CD4-positive, alpha-beta T cell (primary cell): ENCODE results near the gene CASKIN1. TPM values are rescaled to one million over a fixed set of nuclear protein-coding genes. Genes with fewer than 3 reads are reported as not detected.

Source experiments
- ATAC-seq: fragments of 200-7000 bp; cut with Tn5 transposase; one replicate; pipeline ENCODE4 v1.10.0; 2022; ENCODE audit warnings: mild to moderate bottlenecking; ENCODE audit not compliant: poor library complexity
- CTCF ChIA-PET: fragments of 350-600 bp; sonication (Branson Sonifier 250); formaldehyde crosslinking; loops from one replicate; lab custom pipeline; 2021; ENCODE audit warnings: antibody characterized with exemption, inconsistent platforms; lab: Charles Lee
- POLR2A ChIA-PET: fragments of 350-600 bp; sonication (Branson Sonifier 250); formaldehyde crosslinking; loops from one replicate; lab custom pipeline; 2021; ENCODE audit warnings: antibody characterized with exemption, inconsistent platforms; lab: Charles Lee
- DNase-seq, 14 experiments: peaks; one replicate each; pipeline ENCODE4 v3.0.0-alpha.2; 2013 to 2020; ENCODE audit warnings: mixed read lengths in 2 of 14
- H3K27ac ChIP-seq, 2 donors: one replicate each; pipeline versions ENCODE4 v1.5.1 to v1.7.0; 2013; ENCODE audit warnings: low read length in 2 of 2, low read depth in 1 of 2, mild to moderate bottlenecking in 1 of 2
- H3K27me3 ChIP-seq, 2 experiments: 1 replicate in 1 of 2; 2 replicates in 1 of 2; pipeline versions ENCODE4 v1.6.1 to v1.7.0; 2013; ENCODE audit warnings: low read length in 2 of 2, control low read depth in 1 of 2, mild to moderate bottlenecking in 1 of 2, moderate library complexity in 1 of 2; ENCODE audit not compliant: insufficient read depth in 2 of 2, control insufficient read depth in 1 of 2
- H3K36me3 ChIP-seq: one replicate; pipeline ENCODE4 v1.6.1; 2013; ENCODE audit warnings: low read length, control low read depth; ENCODE audit not compliant: insufficient read depth
- H3K4me1 ChIP-seq: one replicate; pipeline ENCODE4 v1.6.1; 2013; ENCODE audit warnings: low read length, control low read depth; ENCODE audit not compliant: insufficient read depth
- H3K4me3 ChIP-seq: one replicate; pipeline ENCODE4 v1.5.1; 2013; ENCODE audit warnings: mild to moderate bottlenecking, low read length, moderate library complexity
- H3K9me3 ChIP-seq, 2 experiments: 1 replicate in 1 of 2; 2 replicates in 1 of 2; pipeline versions ENCODE4 v1.6.1 to v1.7.0; 2013; ENCODE audit warnings: low read length in 2 of 2, mild to moderate bottlenecking in 2 of 2, control low read depth in 1 of 2, moderate library complexity in 1 of 2; ENCODE audit not compliant: control insufficient read depth in 1 of 2, insufficient read depth in 1 of 2
- H3K27ac Mint-ChIP-seq: one replicate; pipeline ENCODE4 v1.8.0; 2020; ENCODE audit warnings: mixed read lengths
- H3K27me3 Mint-ChIP-seq: one replicate; pipeline ENCODE4 v1.8.0; 2021; ENCODE audit warnings: mixed read lengths
- H3K36me3 Mint-ChIP-seq: one replicate; pipeline ENCODE4 v1.8.0; 2021; ENCODE audit warnings: low read depth, mixed read lengths
- H3K4me1 Mint-ChIP-seq: one replicate; pipeline ENCODE4 v1.8.0; 2021; ENCODE audit warnings: low read depth, mixed read lengths
- H3K4me3 Mint-ChIP-seq: one replicate; pipeline ENCODE4 v1.8.0; 2020; ENCODE audit warnings: mild to moderate bottlenecking, mixed read lengths
- H3K9me3 Mint-ChIP-seq: one replicate; pipeline ENCODE4 v1.8.0; 2020; ENCODE audit warnings: mixed read lengths
- intact Hi-C, 2 experiments: fragments of 100-400 bp; cut with DNase I in 1 of 2; cut with micrococcal nuclease in 1 of 2; formaldehyde crosslinking; loops; one replicate each; pipeline versions ENCODE4 v1.15.1 to v1.9.0; 2023 to 2025; cut with DNase I, micrococcal nuclease
- total RNA-seq, 174 experiments: library from RNA in 2 of 174; stranded (reverse) in 2 of 174; gene quantifications; one replicate each; pipeline ENCODE4 v1.2.3 and lab custom pipeline; 2021 to 2026
- TF ChIP-seq, protein P1 (sequence below): fragments of 200-600 bp; IDR thresholded peaks from one replicate; pipeline ENCODE4 v1.8.0; 2022; ENCODE audit warnings: antibody characterized with exemption, mild to moderate bottlenecking

CASKIN1 gene
- total RNA-seq, 2 experiments from 2014 or later: 0.06 TPM; not detected in 1

GRCh38 chr16:2235234-2235651 is 38.8 kb upstream of the CASKIN1 start:
- Histone ChIP-seq H3K27me3 (peaks cover 0 to 12% of the 10 kb centered on the region in 2 experiments), H3K4me1 (peaks cover 11% of the 10 kb centered on the region), H3K9me3 (no peaks in the 10 kb centered on the region), H3K27ac (no peak overlapping the region), H3K36me3 (peaks cover 46% of the 10 kb centered on the region), H3K4me3 (no peak overlapping the region)
- ATAC-seq (no peak), DNase-seq (no peak)
- peaks cover 4% of the 10 kb centered on the region for H3K27me3 Mint-ChIP-seq
- no peak overlapping the region for H3K4me3 Mint-ChIP-seq
- ChIA-PET POLR2A (interaction anchor here (1.6 kb wide), 1 partner anchor 21 kb away, joined by 4 read pairs; the partner anchor contains the start of gene PGP), CTCF (no interaction called here)
- intact Hi-C loops: no loop called here
- no peaks in the 10 kb centered on the region for H3K9me3 Mint-ChIP-seq
- peaks cover 18% of the 10 kb centered on the region for H3K36me3 Mint-ChIP-seq
- no peaks in the 10 kb centered on the region for H3K4me1 Mint-ChIP-seq
- TF ChIP-seq, protein P1, sequence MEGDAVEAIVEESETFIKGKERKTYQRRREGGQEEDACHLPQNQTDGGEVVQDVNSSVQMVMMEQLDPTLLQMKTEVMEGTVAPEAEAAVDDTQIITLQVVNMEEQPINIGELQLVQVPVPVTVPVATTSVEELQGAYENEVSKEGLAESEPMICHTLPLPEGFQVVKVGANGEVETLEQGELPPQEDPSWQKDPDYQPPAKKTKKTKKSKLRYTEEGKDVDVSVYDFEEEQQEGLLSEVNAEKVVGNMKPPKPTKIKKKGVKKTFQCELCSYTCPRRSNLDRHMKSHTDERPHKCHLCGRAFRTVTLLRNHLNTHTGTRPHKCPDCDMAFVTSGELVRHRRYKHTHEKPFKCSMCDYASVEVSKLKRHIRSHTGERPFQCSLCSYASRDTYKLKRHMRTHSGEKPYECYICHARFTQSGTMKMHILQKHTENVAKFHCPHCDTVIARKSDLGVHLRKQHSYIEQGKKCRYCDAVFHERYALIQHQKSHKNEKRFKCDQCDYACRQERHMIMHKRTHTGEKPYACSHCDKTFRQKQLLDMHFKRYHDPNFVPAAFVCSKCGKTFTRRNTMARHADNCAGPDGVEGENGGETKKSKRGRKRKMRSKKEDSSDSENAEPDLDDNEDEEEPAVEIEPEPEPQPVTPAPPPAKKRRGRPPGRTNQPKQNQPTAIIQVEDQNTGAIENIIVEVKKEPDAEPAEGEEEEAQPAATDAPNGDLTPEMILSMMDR: no peak
- no peak overlapping the region for H3K27ac Mint-ChIP-seq

DNA sequence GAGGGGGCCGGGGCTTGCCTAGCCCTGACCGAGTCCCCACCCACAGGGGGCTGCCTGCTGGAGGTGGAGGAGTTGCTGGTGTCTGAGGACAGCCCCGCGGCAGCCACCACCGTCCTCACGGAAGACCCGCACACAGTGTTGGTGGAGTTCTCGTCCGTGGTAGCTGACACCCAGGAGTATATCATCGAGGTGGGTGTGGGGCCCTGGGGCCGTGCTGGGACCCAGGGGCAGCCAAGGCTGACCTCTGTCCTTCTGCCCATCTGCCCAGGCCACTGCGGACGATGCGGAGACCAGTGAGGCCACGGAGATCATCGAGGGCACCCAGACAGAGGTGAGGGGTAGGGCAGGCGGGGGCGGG is 38.4 kb upstream of the CASKIN1 start:
- Mint-ChIP-seq H3K36me3 (peaks cover 22% of the 10 kb centered on the region), H3K27ac (no peak overlapping the region), H3K9me3 (no peaks in the 10 kb centered on the region), H3K4me1 (no peaks in the 10 kb centered on the region), H3K4me3 (no peak overlapping the region), H3K27me3 (peaks cover 4% of the 10 kb centered on the region)
- intact Hi-C loops: no loop called here
- Histone ChIP-seq H3K9me3 (no peaks in the 10 kb centered on the region), H3K4me3 (no peak overlapping the region), H3K4me1 (peaks cover 11% of the 10 kb centered on the region), H3K36me3 (peaks cover 50% of the 10 kb centered on the region), H3K27me3 (peaks cover 0 to 12% of the 10 kb centered on the region in 2 experiments), H3K27ac (no peak overlapping the region)
- ChIA-PET POLR2A (no interaction called here), CTCF (no interaction called here)
- TF ChIP-seq, protein P1: no peak
- DNase-seq (no peak), ATAC-seq (no peak)

DNA sequence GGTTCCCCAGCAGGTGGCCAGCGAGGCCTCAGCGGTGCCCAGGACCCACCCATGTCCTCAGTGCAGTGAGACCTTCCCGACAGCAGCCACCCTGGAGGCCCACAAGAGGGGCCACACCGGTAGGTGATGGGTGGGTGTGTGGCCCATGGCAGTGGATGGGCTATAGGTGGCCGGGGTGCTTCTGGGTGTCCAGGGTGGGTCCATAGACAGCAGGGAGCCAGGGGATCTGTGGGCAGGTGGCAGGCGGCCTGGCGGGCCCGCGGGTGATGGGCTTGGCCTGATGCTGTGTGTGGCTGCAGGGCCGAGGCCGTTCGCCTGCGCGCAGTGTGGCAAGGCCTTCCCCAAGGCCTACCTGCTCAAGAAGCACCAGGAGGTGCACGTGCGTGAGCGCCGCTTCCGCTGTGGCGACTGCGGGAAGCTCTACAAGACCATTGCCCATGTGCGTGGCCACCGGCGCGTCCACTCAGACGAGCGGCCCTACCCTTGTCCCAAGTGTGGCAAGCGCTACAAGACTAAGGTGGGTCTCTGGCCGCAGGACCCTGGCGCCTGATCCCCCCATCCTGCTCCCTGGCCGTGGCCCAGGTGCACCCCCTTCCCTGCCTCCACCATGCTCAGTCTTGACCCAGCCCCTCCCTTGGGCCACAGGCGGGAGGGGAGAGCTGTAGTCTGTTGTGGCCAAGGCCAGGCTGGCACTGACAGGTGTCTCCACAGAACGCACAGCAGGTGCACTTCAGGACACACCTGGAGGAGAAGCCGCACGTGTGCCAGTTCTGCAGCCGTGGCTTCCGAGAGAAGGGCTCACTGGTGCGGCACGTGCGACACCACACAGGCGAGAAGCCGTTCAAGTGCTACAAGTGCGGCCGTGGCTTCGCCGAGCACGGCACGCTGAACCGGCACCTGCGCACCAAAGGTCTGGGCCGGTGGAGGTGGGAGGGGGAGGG is 37.7 kb upstream of the CASKIN1 start:
- Mint-ChIP-seq H3K36me3 (peaks cover 29% of the 10 kb centered on the region), H3K27me3 (peaks cover 4% of the 10 kb centered on the region), H3K4me1 (no peaks in the 10 kb centered on the region), H3K9me3 (no peaks in the 10 kb centered on the region), H3K4me3 (no peak overlapping the region), H3K27ac (no peak overlapping the region)
- Histone ChIP-seq H3K4me1 (peaks cover 11% of the 10 kb centered on the region), H3K36me3 (peaks cover 57% of the 10 kb centered on the region), H3K27me3 (peaks cover 0 to 12% of the 10 kb centered on the region in 2 experiments), H3K27ac (no peak overlapping the region), H3K4me3 (no peak overlapping the region), H3K9me3 (no peaks in the 10 kb centered on the region)
- DNase-seq: no peak
- ChIA-PET CTCF (no interaction called here), POLR2A (no interaction called here)
- TF ChIP-seq, protein P1: no peak
- ATAC-seq: no peak
- intact Hi-C loops: no loop called here
